Measurements from ENCODE around the gene FAU.
A peak's percentile ranks its signal among the peaks of the same experiment; 100 is the strongest.

FAU gene

DNA sequence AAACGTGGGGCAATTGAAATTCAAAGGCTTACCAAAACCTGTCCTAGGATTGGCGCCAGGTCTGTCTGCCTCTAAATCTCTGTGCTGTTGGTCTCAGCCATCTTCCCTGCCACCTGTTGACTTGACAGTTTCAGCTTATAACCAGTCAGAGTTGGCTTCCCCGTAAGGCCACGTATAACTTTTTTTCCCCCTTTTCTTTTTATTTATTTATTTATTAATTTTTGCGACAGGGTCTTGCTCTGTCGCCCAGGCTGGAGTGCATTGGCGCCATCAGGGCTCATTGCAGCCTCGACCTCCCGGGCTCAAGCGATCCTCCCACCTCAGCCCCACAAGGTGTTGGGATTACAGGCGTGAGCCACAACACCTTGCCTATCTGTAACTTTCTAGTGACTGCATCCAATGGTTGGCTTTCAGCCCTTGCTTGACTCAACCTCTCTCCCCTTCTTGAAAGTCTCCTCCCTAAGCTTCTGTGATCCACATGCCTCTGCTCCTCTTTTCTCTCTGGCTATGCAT, 13.8 kb upstream of the FAU start:
- no peak for DNase-seq

DNA sequence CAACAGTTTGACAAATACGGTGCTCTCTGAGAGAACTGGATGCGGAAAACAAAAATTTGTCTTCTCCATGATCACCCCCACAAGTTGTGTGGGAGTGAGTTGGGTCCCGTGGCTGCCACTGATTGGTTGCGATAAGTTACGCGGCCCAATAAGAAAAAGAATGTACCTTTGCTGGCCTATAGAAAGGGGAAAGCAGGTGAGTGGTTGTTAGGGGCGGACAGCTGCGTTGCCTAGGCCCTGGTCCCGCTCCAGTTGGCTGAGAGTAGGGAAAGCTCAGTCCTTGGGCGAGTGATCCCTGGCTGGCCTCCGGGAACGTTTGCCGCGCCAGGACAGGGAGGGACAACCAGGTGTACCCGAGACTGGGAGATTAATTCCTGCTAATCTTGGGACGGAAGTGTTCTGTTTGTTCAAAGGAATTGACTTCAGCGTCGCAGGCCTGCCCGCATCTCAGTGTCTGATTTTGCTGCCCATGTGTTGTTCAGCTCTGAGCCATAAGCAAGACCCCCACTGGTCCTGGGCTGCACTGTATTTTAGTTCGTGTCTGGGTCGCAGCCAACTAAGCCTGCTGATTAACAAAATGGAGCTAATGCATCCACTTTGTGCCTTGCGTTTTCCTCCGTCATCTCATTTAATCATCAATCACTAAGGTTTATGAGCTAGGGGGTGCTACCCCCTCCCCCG, 13.2 kb upstream of the FAU start:
- DNase-seq: peak; percentile 75 to 81

DNA sequence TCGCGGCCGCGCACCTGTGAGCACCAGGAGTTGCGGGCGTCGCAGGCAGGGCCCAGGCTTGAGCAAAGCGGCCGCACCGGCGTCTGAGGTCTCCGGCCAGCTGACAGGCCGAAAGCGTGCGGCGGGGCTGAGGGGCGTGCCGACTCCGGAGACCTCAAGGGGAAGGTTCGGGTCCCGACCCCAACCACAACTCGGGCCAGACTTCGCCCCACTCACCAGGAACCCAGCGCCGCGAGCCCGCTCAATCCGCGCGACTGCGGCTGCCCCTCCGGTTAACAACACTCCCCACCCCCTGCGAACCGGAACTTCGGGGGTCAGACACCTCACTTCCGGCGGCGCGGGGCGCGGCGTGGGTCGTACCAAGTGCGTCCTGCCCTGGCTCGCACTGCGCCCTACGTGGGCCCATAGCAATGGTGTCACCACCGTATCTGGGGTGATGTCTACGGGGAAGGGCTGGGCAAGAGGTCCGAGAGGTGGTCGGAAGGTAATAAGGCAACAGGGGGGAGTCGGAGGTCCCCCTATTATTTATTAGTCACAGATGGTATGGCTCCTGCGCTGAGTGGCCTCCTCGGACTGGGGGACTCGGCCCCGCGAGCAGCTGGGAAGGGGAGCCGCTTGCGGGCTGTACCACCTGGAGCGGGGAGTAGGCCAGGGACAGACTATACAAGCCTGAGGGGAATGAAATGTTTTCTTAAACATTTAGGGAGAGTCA, 12.5 kb upstream of the FAU start, which contains the start of gene SYVN1:
TSS of gene SYVN1 (minus strand) at position 280 of the 712 bp plus-strand sequence. CDS start 918 bp downstream, outside the sequence.
- peak; percentile 91 to 94 for DNase-seq

DNA sequence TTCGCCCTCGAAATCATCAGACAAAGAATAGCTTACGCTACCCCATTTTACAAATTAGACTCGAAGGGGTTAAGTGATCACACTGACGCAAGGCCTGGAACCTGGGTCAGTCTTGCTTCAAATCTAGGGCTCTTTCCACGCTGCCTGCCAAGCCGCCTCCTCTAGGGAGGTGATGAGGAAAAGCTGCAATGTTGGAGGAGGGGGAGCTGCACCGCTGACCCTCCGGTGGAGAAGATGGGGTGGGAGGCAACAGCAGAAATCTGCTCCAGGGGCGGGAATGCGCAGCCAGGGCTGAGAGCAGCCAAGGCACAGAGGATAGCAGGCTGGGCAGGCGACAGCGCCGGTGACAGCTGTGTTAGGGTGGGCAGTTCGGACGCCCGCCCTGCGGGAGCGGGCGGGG, 11.8 kb upstream of the FAU start:
- no peak for DNase-seq

DNA sequence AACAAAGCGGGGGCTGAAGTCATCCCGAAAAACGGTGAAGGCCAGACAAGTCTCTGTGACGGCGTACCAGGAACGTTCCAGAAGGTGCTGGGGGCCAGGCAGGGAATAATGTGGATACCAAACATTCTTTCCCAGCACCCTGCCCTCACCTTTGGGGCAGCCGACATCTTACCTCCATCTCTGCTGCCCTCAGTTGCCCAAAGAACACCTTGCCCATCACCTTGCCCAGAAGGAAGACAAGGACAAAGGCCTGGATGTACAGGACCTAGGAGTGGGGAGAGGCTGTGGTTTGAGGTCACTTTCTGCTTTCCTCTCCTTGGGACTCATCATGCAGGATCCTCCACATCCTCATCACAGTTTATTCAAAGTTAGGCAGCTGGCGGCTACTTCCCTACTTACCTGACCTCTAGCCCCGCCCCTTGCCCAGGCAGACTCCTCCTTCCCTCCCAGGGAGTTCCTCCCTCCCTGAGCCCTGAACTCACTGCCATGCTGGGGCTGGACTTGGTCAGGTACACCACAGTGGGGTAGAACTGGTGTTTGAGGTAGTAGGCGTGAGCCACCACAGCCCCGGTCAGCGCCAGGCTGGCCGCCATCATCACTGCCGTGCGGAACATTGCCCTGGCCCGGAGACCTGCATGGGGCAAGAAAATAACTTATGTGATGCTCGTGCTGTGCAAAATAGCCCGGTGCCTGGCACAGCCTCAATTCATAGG, 11.2 kb upstream of the FAU start:
- DNase-seq: peak; percentile 79 to 82

DNA sequence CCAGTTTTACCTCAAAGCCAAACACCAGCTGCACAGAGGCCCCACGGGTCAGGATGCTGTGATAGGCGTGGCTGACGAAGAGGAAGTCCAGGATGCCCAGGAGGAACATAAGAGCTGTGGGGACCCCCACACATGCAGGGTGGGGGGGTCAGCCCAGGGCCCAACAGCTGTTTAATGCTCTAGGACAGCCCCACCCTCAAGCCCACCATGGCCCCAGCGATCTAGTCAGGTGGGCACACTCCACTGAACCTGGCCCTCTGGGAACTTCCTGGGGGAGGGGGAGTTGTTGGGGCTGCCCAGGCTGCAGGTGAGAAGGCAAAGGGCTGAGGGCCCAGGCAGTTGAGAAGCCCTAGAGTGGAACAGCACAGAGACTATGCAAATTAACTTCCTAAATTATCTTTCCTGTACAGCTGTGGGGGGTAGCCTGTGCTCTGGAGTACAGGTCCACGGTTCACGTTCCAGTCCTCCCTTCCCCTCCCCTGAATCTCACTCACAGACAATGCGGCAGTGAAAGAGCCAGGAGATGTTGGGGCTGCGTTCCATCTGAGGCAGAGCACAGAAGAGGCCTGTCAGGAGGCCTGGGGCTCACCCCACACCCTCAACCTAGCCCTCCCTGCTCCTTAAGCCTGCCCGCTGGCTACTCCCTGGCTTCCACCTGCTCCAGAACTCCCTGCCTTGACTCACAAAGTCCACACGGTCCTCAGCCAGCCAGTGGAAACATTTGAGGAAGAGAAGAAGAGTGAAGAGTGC, 10.5 kb upstream of the FAU start:
- no peak for DNase-seq

DNA sequence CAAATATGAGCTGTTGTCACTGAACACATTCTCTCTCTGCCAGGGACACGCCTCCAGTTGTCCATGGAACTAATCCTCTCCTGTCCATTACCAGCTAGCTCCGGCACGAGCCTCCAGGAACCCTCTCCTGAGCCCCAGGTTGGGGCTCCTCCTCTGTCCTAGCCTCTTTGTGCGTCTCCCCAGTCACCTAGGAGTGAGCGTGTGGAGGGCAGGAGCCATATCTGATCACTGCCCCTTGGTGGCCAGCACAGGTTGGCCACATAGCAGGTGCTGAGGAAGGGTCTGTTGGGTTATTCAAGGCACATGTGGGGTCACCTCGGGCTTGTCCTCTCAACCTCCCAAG, 9.9 kb upstream of the FAU start:
- DNase-seq: no peak

DNA sequence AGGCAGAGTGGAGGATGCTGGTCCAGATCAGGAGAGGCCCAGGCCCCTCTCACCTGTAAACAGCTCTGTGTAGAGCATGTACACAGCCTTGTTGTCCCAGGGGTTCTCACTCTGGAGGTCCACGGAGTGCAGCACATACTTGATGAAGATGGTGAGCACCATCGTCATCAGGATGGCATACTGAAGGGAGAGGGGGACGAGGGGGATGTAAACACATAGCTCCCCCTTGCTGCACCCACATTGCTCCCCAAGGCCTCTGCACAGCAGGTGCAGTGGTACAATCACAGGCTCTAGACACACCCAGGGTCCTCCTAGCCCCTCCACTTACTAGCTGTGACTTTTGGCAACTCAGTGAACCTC, 9.5 kb upstream of the FAU start:
- DNase-seq: no peak

DNA sequence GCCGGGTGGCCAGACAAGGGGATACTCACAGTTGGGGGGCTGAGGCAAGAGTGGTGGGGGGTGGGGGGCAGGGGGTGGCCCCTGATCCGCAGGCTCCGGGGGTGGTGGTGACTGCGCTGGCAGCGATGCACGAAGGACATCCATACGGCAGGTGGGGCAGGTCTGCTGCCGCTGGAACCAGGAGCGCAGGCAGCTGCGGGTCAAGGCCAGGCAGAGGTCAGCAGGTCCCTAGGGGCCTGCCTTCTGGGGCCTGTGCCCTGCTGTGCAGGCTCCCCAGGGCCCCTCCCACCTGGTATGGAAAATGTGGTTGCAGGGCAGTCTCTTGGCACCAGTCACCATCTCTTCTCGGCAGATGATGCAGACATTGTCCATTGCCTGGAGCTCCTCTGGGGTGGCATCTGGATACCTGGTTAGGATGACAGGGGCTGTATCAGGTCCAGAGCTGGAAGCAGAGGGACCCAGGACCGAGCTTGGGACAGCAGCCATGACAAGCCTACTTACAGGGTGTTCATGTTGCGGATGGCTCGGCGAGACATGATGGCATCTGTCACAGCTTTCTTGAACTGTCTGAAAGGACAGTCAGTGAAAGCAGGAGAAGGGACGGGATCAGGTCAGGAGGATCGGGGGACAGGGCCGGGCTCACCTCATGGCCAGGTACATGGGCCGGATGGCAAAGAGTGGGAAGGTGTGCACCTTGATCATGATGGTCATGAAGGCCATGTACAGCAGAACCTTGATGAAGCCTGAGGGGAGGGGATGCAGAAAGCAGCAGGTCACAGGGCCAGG, 8.9 kb upstream of the FAU start:
- DNase-seq: no peak

DNA sequence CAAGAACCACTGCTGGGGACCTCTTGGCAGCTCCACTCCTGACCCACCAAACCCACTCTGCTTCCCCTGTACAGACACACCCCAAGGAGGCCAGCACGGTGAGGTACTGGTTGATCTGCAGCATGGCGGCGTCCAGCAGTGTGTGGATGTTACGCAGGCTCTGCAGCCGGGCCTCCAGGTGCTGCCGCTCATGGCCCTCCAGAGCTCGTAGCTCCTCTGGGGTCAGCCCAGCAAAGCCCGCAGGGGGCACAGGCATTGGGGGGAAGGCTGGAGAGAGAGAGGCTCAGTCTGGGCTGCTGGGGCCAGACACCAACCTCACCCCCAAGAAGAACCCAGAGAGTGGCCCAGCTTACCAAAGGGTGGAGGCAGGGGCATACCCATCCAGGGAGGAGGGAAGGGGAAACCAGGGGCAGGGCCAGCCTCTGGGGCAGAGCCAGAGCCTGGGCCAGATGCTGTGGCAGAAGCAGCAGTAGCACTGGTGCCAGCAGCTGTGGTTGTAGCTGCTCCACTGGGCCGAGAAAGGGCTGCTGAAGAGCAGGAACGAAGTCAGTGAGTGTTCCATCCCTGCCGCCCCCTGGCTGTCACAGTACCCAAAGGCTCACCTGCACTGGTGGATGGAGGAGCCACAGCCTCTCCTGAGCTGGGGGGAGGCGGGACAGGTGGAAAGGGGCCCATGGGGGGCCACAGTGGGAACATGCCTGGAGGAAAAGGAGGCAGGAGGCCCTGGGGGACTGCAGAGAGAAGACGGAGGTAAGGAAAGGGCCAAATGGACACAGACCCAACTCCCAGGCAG, 7.9 kb upstream of the FAU start:
- no peak for DNase-seq

DNA sequence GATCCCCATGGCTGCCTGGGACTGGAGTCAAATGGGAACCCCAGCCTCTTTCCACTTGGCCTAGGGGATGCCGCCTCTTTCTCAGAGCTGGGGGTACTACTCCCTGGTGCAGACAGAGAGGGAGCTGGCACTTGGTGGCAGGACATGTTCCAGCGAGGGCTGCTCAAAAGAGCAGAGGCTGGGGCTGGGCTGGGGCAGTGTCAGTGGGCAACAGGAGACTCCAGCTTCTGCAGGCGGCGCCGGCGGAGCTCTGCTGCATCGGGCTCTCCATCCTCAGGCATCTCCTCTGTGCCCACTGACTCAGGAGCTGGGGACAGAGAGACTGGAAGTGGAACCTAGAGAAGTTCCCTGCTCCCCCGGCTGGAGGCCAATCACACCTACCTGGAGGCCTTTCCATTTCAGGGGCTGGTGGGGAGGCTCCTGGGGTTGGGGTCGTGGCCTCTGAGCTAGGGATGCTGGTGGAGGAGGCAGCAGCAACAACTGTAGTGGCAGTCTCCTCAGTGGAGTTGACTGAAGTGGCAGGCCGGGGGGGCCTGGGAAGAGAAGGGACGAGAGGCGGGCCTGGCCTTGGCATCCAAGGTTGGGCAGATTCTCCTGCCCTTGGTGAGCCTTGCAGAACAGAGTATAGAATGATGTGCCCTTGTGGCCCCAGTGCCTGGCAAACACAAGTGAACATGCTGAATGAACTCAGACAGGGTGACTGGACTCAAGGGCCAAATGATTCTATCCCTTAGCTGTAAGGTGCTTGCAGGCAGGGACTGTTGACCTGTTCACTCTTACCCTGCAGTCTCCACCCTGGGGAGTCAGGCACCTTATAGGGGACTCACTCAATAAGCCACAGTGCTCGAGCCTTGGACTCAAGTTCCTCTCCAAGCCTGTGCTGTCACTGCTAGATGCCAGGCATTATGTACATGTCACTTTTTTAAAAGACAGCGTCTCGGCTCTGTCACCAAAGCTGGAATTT, 6.5 kb upstream of the FAU start:
- no peak for DNase-seq

DNA sequence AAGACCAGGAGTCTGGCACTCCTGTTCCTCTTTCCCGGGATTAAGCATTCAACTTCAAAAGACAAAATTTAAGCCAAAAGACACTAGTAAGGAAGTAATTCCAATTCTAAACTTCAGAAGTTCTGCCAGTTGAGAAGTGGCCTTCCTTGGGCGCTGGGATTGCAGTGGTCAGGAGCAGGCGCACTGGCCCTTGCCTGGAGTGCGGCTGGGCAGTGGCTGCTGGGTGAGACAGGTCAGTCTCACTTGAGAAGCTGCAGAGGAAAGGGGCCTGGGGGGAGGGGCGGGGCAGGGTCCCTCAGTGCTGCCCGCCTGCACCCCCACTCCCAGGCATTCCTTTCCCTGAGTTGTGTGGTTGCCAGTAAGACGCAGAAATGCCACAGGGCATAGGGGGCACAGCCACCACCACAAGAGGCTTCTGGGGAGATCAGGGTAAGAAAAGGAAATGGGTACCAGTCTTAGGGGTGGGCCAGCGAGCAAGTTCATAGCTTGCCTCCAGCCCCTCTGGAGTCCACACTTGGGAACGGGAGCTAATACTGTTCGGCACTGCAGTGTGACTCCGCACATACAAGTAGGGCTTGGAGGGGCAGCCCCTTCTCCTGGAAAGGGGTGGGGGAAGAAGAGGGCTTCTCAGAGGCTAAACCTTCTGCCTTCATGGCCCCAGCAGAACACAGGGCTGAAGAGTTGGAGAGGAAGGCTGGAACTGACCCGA, 5.7 kb upstream of the FAU start:
- no peak for DNase-seq

DNA sequence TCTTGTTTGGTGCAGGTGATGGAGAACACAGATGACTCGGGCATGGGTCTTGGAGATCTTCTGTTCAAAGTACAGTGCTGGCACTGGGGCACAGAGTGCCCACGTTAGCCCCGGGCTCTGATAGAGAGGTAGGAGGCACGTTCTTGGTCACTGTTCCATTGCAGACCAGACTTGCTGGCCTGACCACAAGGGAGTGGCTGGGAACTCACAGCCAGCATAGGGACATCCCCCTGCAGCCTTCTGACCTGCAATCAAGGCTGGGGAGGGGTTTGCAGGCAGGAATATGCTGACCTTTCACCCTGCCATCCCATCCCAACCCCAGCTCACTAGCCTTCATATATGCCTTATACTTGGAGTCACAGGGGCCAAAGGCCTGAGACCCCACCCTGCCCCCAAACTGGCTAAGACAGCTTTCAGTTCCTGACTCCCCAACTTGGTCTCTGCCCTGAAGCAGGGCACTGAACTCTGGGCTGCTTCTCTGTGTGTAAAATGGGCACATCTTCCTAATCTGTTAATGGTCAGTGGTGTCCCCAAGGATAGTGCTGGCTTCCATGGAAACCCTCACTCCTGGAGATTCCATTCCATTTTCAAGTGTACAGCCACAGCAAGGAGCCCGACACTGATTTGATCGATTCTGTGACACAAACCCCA, 4.8 kb upstream of the FAU start:
- DNase-seq: no peak

DNA sequence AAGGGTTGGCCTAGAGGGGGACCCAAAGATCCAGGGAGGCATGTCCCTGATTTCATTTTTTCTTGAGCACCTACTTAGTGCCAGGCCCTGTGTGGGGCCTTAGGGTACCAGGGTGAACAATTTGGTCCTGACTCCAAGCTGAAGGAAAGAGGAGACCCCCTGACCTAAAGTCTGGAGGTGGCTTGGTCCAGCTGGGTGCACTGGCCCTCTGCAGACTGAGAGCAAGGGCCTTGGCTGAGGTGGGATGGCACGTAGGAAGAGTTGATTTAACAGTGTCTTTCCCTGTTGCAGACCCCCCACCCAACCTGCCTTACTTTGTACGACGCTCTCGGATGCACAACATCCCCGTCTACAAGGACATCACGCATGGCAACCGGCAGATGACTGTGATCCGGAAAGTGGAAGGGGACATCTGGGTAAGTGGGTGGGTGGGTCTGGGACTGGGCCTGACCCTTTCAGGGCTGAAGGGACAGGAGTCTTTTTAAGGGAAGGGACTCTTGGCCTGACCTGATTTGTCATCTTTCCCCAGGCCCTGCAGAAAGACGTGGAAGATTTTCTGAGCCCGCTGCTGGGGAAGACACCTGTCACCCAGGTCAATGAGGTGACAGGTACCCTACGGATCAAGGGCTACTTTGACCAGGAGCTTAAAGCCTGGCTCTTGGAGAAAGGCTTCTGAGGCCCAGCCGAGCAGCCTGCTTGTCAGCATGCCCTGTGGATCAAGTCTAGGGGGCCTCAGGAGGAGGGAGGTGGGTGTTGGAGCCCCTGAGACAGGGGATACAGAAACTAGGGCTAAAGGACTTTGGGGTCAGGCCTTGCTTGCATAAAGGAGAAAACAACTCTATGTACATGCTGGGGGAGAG, 3.5 kb upstream of the FAU start:
- no peak for DNase-seq

DNA sequence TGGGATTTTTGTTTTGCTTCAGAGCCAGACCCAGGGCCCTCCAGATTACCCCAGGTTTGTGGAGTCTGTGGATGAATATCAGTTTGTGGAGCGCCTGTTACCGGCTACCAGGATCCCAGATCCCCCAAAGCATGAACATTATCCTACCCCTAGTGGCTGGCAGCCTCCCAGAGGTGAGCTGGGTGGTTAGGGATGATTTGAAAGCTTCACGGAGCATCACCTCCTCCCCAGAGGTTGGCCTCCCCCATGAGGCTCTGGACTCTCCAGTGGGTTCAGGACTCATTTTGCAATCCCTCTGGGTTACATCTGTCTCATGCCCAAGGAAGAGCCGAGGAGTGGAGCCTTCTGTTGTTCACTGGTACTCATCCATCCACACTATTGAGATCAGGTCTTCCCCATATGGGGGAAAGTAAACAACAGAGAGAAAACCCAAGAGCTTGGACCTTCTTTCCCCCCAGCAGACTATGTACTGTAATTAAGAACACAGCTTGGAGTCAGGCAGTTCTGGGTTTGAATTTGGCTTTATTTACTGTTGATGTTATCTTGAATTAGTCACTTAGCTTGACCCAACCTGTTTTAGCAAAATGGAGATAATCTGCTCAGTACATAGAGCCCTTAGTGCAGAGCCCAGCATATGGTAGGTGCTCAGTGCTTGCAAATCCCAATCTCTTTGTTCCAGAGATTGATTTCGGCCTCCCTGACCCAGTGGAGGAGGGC, 2.7 kb upstream of the FAU start:
- no peak for DNase-seq

DNA sequence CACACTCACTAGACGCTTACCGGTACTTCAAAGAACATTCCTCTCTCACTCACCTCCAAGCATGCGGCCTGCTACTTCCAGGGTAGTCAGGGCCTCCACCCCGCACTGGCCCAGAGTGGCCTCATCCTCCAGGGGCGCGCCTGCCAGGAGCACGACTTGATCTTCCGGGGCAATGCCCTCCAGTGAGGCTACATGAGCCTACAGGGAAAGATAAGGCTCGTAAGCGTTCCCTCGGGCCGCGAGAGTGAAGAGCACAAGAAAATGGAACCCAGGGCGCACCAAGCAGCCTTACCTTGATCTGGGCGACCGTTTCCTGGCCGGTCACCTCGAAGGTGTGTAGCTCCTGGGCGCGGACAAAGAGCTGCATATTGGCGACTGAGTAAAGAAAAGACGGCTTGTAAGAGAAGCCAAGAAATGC, 478 bp downstream of the FAU start:
- peak in 1 of 2 experiments; percentile 44 for DNase-seq

DNA sequence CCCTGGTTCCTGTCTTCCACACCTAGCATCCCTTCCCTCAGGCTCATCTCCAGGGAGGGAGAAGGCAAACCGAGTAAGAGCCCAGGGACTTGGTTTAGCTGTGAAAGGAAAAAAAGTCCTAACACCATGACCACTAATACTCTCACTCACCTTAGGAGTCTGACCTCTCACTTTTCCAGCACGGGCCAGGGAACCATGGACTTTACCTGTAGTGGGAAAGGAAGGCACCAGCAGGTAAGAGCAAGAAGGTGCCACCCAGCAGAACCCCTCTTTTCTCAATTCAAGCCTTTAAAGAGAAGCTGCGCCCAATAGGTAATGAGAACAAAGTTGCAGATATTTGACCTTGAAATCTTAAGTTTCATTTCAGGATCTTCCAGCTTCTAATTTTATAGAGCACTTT, 1.1 kb downstream of the FAU start:
- DNase-seq: no peak

DNA sequence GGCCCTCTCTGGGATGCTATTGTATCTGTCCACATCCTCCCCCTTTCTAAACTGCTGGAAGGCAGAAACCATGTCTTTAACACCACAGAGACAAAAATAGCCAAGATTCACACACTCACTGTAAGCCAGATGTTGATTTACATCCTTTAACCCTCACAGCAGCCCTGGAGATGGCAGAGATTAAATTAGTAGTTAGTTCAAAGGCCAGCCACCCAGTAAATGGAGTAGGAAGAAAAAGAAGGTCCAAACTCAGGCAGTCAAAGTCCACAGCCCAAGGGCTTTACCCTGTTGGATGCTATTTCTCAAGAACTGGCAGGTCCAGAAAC, 2.3 kb downstream of the FAU start:
- no peak for DNase-seq

All from activated CD4-positive, alpha-beta T cell treated with anti-CD3 and anti-CD28 coated beads, Interleukin-2, amount 50 U/mL, for 48 hours (primary cell).